ENCODE results near the gene CCDC157.

CCDC157 gene

DNA sequence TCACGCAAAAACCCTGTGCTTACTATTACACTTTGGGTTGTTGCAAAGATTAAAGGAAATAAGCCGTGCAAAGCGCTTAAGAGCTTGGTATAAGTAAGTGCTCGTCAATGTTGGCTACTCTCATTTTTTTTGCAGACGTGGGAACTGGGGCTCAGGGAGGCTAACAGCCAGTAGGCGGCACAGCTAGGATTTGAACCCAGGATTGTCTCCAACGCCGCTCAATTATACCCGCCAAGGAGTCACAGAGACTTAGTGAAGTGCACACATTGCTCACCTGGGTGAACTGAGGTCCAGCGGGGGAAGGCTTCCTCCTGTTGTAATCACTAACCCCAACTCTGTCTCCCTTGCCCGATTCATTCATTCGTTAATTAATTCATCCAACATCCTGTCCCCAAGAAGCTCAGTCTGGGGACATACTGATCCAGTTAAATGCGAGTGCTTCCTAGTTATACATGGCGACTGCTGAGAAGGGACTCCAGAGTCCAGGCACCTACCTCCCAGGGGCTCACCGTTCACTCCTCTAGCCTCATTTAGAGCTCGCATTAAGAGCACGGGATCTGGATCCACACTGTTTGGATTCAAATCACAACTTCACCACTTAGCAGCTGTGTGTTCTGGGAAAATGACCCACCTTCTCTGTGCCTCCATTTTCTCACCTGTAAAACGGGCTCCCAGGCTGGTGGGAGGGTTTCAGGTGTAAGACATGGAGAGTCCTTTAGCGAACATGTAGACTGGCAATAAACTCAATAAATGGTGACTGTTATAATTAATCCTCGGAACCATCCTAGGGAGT, 67.9 kb downstream of the CCDC157 start:
- H3K4me3 ChIP-seq (replicated peaks; ENCODE audit: insufficient read depth, low read length), result peak overlapping the region; percentile 70
- peak; percentile 20 to 26 for DNase-seq (ENCODE audit: low read depth in 1 of 2, low spot score in 1 of 2)
- H3K27me3 ChIP-seq (ENCODE audit: insufficient read depth, poor library complexity, severe bottlenecking), result no peaks in the 10 kb centered on the region
- peak overlapping the region; percentile 58 for H3K27ac ChIP-seq (replicated peaks)
- TF ChIP-seq SPI1 (IDR thresholded peaks at IDR 0.05; ENCODE audit: borderline replicate concordance, low read depth), result no peak
- no peak for TF ChIP-seq REST (IDR thresholded peaks at IDR 0.05; ENCODE audit: insufficient replicate concordance, low read depth)
- no peak for TF ChIP-seq GABPA (IDR thresholded peaks at IDR 0.05; ENCODE audit: low read depth)
- TF ChIP-seq, protein P1, sequence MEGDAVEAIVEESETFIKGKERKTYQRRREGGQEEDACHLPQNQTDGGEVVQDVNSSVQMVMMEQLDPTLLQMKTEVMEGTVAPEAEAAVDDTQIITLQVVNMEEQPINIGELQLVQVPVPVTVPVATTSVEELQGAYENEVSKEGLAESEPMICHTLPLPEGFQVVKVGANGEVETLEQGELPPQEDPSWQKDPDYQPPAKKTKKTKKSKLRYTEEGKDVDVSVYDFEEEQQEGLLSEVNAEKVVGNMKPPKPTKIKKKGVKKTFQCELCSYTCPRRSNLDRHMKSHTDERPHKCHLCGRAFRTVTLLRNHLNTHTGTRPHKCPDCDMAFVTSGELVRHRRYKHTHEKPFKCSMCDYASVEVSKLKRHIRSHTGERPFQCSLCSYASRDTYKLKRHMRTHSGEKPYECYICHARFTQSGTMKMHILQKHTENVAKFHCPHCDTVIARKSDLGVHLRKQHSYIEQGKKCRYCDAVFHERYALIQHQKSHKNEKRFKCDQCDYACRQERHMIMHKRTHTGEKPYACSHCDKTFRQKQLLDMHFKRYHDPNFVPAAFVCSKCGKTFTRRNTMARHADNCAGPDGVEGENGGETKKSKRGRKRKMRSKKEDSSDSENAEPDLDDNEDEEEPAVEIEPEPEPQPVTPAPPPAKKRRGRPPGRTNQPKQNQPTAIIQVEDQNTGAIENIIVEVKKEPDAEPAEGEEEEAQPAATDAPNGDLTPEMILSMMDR (IDR thresholded peaks at IDR 0.05; ENCODE audit: insufficient read depth, low read length), result no peak
- no peak for TF ChIP-seq POLR2AphosphoS5 (IDR thresholded peaks at IDR 0.05; ENCODE audit: low read depth)

DNA sequence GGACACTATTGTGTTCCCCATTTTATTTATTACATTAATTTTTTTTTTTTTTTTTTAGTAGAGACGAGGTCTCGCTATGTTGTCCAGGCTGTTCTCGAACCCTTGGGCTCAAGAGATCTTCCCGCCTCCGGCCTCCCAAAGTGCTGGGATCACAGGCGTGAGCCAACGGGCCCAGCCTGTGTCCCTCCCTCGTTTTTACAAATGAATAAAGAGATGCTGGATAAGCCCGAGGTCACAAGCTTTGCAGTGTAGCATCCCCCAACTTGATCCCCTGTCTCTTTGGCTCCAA, 68.5 kb downstream of the CCDC157 start:
- TF ChIP-seq REST (IDR thresholded peaks at IDR 0.05; ENCODE audit: insufficient replicate concordance, low read depth) (no peak), GABPA (IDR thresholded peaks at IDR 0.05; ENCODE audit: low read depth) (no peak), SPI1 (IDR thresholded peaks at IDR 0.05; ENCODE audit: borderline replicate concordance, low read depth) (no peak), POLR2AphosphoS5 (IDR thresholded peaks at IDR 0.05; ENCODE audit: low read depth) (no peak)
- TF ChIP-seq, protein P1 (IDR thresholded peaks at IDR 0.05; ENCODE audit: insufficient read depth, low read length), result no peak
- H3K27ac ChIP-seq (replicated peaks), result peak overlapping the region; percentile 75

DNA sequence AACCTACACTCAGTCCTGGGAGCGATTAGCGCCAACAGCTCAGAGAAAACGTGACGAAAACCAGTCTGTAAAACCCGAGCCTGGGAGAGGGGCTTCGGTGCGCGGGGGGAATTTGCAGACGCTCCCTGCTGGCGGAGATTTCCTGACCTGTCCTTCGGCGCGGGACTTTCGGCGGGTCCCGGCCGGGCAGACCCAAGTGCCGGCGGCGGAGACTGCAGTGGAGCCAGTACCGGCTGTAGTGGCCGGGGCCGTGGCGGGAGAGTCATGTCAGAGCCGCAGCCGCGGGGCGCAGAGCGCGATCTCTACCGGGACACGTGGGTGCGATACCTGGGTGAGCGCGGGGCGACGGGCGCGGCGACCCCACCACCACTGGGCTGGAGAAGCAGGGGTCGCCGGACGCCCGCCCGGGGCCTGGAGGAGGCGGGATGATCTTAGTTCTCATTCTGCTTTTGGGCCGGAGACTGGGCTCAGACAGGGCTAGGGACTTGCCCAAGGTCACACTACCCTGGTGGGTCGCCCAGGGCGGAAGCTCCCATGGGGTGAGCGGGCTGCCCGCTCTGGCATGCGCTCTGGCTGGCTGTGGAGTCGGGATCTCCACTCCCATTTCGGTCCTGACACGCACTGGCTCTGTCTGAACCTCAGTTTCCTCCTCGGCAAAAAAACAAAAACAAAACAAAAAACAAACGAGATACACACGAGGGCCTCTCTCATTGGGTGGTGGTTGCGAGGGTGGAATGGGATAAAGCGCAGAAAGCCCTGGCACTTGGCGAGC, 69.0 kb downstream of the CCDC157 start, which contains the start of gene MTFP1:
TSS of gene MTFP1 (plus strand) at position 153 of the 772 bp plus-strand sequence. CDS start at position 265, 112 bp downstream.
- peak; percentile 66 to 70 for DNase-seq (ENCODE audit: low read depth in 1 of 2, low spot score in 1 of 2)

More for the DNA sequence above, 68.5 kb downstream of the CCDC157 start:
- Histone ChIP-seq H3K27me3 (ENCODE audit: insufficient read depth, poor library complexity, severe bottlenecking) (no peaks in the 10 kb centered on the region), H3K4me3 (replicated peaks; ENCODE audit: insufficient read depth, low read length) (peak overlapping the region; percentile 70)
- DNase-seq (ENCODE audit: low read depth in 1 of 2, low spot score in 1 of 2), result peak in 1 of 2 experiments; percentile 11

More for the DNA sequence above, 69.0 kb downstream of the CCDC157 start, which contains the start of gene MTFP1:
- Histone ChIP-seq H3K4me3 (replicated peaks; ENCODE audit: insufficient read depth, low read length) (peak within 1 kb of the TSS; percentile 70), H3K27ac (replicated peaks) (peak within 1 kb of the TSS; percentile 75), H3K27me3 (ENCODE audit: insufficient read depth, poor library complexity, severe bottlenecking) (no peaks in the 10 kb centered on the region)
- TF ChIP-seq SPI1 (IDR thresholded peaks at IDR 0.05; ENCODE audit: borderline replicate concordance, low read depth), result no peak
